ENCODE measurements around the gene SLITRK2.

SLITRK2 gene, protein sequence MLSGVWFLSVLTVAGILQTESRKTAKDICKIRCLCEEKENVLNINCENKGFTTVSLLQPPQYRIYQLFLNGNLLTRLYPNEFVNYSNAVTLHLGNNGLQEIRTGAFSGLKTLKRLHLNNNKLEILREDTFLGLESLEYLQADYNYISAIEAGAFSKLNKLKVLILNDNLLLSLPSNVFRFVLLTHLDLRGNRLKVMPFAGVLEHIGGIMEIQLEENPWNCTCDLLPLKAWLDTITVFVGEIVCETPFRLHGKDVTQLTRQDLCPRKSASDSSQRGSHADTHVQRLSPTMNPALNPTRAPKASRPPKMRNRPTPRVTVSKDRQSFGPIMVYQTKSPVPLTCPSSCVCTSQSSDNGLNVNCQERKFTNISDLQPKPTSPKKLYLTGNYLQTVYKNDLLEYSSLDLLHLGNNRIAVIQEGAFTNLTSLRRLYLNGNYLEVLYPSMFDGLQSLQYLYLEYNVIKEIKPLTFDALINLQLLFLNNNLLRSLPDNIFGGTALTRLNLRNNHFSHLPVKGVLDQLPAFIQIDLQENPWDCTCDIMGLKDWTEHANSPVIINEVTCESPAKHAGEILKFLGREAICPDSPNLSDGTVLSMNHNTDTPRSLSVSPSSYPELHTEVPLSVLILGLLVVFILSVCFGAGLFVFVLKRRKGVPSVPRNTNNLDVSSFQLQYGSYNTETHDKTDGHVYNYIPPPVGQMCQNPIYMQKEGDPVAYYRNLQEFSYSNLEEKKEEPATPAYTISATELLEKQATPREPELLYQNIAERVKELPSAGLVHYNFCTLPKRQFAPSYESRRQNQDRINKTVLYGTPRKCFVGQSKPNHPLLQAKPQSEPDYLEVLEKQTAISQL

GRCh38 chrX:145817331-145818185 is at the start of gene SLITRK2:
SLITRK2 (plus strand) TSS chrX:145817829; CDS start chrX:145822426, 4,597 bp downstream.
- no peak for DNase-seq (ENCODE audit: low spot score)

DNA sequence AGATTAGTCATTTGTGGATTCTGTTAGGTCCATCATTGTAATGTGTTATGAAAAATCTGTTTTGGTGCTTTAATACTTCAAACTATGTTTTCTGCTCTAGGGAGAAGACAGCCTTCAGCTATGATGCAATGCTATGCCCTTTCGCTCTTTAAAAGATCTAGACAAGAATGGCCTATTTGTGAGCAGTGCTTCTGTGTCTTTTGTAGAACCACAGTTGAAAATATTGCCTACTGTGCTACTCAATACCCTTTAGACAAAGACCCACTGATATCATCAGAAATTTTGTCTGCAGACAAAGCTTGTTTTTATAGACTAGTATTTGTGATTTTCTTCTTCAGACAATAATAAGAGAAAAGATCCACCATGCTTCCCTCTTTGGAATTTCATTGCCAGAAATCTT is 44.6 kb upstream of the SLITRK2 start:
- DNase-seq (ENCODE audit: low spot score), result no peak

- DNase-seq (ENCODE audit: low spot score), result no peak
Observed at GRCh38 chrX:145792281-145792680, 25.3 kb upstream of the SLITRK2 start.

- no peak for DNase-seq (ENCODE audit: low spot score)
Observed at GRCh38 chrX:145803508-145803907, 14.1 kb upstream of the SLITRK2 start.

DNA sequence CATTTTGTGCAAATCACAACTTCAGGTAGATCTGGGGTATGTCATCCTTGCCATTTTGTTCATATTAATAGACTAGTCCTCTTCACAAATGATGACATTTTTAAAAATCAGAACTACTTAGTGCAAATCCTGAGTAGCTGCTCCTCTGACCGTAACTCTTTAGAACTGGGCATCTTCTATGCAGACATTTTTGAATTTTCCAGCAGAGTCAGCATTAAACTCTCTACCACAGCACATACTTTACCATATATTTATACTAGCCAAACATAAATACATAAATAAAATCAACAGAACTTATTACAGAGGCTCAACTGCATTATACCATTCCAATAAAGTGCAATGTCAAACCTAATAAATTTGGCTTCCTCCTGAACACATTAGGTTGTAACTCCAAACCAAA is 4.5 kb upstream of the SLITRK2 start:
- DNase-seq (ENCODE audit: low spot score), result no peak

- no peak for DNase-seq (ENCODE audit: low spot score)
Observed at GRCh38 chrX:145816601-145817315, 871 bp upstream of the SLITRK2 start.

DNA sequence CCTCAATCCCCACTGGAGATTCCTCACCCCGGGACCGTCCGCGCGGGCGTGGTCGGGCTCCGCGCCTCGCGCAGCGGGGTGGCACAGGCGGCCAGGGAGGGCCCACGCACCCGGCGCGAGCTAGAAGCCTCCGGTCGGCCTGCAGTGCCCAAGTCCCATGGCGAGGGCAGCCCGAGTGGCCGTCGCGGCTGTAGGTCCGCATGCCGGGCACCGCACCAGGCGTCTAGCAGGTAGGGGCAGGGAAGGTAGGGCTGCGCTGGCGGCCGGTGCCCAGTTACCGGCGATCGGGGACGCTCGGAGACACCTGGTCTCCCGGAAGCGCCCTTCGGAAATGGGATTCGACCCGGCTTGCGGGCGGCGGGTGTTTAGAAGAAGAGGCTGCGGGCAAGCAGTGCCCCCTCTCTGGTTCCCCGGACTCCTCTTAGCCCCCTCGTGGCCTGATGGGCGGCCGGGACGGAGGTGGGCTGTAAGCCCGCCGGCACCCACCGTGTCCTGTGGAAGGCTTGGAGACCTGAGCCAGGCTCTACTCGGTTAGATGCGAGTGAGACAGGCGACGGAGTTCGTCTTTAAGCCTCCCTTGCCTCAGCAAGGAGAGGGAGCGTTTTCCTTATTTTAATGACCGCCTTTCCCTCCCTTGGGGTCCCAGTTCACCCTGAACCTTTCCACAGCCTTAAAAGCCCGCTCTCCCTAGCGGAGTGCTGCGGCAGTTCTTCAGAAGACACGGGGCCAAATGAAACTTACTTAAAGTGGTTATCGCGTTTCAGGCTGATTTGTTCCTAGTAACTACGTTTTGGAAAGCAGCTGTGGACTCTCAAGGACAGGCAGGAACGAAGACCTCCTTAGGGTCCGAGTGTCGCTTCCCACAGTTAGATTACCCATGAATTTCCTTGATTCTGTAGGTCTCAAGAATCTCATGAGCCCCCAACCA is 821 bp downstream of the SLITRK2 start:
- no peak for DNase-seq (ENCODE audit: low spot score)

GRCh38 chrX:145820825-145821224 is 3.2 kb downstream of the SLITRK2 start:
- no peak for DNase-seq (ENCODE audit: low spot score)

DNA sequence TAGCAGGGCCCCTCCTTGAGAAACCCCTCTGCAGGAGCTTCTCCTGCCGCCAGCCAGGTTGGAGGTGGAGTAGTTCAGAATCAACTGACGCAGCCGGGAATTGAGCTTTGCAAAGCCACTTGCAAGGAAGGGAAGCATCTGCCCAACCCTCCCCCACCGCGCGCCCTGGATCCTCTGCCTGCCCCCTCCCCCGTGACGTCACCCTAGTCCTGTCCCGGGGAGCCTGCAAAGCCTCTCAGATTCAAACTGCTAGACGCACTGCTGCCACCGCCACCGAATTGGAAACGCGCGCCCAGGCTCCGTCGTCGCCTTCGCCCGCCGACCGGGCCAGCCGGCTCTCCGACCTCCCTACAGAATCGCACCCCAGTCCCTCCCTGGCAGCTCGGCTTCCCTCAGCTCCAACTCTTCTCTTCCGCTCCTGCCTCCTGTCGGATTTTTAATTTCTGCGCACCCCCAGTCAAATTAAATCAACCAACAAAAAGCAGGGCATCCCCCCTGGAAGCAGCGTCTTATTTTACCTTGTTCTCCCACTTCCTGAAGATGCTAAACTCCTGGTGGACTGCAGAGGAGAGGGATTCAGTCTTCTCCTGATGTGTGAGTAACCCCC is 3.8 kb downstream of the SLITRK2 start:
- no peak for DNase-seq (ENCODE audit: low spot score)

- DNase-seq (ENCODE audit: low spot score), result no peak
Observed at GRCh38 chrX:145821898-145822571, 4.4 kb downstream of the SLITRK2 start.

DNA sequence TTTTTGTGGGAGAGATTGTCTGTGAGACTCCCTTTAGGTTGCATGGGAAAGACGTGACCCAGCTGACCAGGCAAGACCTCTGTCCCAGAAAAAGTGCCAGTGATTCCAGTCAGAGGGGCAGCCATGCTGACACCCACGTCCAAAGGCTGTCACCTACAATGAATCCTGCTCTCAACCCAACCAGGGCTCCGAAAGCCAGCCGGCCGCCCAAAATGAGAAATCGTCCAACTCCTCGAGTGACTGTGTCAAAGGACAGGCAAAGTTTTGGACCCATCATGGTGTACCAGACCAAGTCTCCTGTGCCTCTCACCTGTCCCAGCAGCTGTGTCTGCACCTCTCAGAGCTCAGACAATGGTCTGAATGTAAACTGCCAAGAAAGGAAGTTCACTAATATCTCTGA is 5.5 kb downstream of the SLITRK2 start:
- no peak for DNase-seq (ENCODE audit: low spot score)

GRCh38 chrX:145825896-145826295 is 8.3 kb downstream of the SLITRK2 start:
- DNase-seq (ENCODE audit: low spot score), result no peak

DNA sequence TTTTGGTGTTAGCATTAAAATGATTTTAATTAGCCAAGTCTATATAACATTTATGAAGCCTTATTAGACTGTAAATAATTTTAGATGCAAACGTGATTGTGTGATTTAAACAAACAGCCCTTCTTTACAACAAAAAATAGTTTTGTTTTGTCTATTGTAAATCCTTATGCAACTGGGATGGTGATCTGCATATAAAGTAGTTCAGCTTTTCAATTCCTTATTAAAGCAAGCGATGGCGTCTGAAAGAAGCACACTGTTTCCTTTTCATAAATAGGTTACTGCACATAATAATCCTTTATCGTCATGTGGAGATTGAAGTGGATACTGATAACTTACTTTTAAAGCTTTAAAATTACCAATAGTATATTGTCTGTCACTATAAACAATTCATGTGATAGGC is 8.8 kb downstream of the SLITRK2 start:
- DNase-seq (ENCODE audit: low spot score), result no peak

DNA sequence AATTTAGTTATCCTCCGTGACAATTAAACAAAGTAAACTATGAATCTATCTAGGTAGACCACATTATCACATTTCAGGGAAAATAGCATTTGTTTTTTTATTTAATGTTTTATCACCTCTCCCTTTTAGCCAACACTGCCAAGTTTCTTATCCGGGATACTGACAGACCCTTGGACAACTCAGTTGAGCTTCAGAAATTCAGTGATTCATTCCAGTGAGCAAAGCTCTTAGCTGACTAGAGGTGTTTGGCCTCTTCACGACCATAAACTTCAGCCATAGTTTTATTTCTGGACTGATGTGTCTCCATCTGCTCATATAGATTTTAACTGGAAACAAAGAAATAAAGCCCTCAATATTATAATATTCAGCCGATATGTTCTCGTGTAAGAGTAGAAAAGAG is 15.2 kb downstream of the SLITRK2 start:
- DNase-seq (ENCODE audit: low spot score), result no peak

DNA sequence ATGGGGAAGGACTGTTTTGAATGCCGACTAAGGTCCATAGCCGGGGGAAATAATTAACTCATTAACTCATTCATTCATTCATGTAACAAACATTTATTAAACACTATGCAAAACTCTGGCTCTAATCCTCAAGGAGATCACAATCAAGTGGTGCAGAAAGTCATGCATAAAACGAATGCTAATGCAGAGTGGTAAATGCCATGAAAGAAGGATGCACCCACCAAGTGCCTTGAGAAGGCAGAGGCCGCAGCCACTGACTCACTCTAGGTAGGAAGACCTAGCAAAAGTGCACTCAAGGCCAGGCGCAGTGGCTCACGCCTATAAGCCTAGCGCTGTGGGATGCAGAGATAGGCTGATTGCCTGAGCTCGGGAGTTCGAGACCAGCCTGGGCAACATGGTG is 22.9 kb downstream of the SLITRK2 start:
- no peak for DNase-seq (ENCODE audit: low spot score)

DNA sequence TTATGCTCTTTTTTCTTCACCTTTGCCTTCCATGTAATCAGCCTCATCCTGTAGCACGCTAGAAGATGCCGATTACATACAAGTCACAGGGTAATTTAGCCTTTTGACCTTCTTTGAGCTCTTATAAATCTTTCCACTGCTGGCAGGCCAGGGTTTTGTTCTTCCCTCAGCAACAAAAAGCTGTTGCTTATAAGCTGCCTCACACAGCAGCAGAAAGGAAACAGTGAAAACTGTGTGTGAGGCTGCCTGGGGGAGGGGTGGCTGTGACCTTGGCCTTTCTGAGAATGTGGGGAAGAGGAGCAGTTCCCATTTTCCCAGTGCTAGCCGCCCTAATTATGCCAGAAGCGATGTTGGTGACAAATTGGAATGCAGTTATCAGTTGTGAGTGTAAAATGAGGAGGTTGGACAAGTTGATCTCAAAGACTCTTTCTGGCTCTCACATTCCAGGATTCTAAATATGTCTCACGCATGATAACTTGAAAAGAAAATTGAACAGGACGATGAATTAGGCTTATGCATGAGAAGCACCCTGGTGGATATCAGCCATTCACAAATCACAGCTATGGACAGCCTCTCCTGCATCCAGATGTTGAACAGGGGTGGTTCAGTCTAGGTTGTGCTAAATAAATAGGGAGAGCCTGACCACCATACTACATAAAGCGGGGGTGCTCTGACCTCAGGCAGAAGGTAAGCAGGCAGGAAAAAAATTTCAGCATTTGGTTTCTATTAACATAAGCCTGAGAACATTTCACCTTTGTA is 25.7 kb downstream of the SLITRK2 start:
- DNase-seq (ENCODE audit: low spot score), result no peak

DNA sequence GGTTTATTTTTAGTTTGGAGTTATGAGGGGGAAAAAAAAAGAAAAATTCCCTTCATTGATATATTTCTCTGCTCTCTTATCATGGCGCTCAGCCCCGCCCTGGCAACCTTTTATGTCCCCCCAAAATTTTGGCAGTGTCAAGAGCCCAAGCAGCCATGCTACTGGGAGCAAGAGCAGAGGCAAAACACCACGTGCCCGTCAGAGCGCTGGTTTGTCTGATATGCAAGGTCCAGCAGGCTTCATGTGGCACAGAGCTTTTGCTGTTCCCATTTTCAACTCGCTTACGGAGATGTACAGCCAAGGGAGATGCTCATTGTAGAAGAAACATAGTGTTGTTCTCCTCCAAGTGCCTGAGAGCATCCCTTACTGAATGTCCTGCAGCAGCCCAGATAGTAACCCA is 27.3 kb downstream of the SLITRK2 start:
- no peak for DNase-seq (ENCODE audit: low spot score)

DNA sequence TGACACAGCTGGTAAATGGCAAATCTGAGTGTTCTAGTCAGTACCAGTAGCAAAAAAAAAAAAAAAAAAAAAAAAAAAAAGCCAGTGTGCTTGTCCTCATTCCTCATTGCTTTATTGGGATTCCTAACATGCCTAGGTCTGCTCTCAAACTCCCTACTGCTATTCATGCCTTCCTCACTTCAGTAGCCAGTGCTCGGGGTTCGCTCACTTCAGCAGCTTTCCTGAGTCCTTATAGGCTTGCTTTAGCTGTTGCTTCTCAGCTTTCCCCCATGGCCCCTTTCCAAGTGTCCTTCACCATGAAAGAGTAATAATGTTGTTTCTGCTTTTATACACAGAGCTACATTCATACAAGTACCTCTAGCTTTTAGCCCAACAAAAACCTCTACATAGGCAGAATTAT is 30.8 kb downstream of the SLITRK2 start:
- DNase-seq (ENCODE audit: low spot score), result no peak

DNA sequence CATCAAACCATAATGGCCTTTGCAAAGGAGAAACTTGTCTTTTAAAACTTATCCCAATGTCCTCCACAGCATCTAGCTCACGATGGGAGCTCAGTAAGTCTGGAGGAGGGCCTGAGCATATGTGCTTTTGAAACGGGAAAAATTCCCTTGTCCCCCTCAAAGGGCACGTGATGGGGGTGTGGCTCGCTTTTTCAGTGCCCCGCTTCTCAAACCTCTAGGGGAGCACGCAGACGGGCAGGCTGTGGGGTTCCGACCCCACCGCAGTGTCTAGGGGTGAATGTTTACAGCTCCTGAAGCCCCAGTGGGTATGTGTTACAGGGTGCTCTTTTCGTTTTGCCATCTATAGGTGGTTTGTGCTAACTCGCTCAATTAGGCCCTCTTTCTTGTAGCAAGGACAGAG is 31.2 kb downstream of the SLITRK2 start:
- DNase-seq (ENCODE audit: low spot score), result no peak

Data from CD4-positive, alpha-beta T cell treated with Interleukin-2 at 100 ng/mL for 4 hours (primary cell).